RKO (cell line): ENCODE data around the gene FCN2.
"Not testable (repeated sequence)": the region's sequence is repeated elsewhere in the genome, so short reads cannot be mapped to it uniquely, and the experiment has no call there.

Experiments used
- DNase-seq: peaks from one replicate; pipeline ENCODE4 v3.0.0-alpha.2; 2016; ENCODE audit warnings: low spot score

Gene FCN2

DNA sequence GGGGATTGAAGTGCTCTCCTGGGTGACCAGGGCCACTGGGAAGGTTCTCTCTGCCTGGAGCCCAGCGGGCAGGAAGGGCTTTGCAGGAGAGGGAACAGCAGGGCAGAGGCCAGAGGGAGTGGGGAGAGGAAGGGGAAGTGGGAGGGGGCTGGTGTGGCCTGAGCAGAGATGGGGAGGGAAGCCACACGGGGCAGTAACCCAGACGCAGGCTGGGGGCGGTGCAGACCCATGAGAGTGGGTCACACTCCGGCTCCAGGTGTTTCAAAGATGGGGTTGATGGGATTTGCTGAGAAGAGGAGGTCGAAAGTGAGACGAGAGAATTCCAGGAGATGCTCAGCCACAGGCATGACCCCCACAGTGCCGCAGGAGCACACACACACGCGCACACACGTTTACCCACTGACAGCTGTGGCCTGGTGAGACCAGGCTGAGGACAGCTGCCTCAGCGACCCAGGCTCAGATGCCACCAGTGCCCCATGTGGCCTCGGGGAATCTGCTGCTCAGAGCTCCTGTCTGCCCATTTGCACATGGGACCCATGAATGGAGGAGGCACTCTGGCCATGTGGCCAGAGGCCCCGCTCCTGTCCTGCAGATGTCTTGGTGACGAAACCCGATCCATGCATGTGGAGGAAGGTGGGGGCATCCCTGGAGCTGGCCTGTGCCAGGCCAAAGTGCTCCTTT is 32.7 kb upstream of the FCN2 start:
- no peak for DNase-seq

DNA sequence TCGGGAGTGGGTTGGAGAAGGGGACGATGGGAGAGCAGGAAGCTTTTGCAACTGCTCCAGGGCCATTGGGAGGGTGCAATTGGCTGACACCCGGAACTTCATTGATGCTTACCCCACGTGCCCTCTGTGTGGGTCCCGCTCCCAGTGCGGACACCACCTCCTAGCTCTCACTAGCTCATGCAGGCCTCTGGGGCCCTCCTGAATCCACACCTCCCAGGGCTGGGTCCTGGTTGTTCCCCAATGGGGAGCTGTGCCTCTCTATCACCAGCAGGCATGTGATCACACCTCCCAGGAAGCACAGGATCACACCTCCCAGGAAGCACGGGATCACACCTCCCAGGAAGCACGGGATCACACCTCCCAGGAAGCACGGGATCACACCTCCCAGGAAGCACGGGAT is 32.1 kb upstream of the FCN2 start:
- DNase-seq: no peak

DNA sequence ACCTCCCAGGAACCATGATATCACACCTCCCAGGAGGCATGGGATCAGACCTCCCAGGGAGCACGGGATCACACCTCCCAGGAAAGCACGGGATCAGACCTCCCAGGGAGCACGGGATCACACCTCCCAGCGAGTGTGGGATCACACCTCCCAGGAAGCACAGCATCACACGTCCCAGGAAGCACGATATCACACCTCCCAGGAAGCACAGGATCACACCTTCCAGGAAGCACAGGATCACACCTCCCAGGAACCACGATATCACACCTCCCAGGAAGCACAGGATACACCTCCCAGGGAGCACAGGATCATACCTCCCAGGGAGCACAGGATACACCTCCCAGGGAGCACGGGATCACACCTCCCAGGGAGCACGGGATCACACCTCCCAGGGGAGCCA is 30.0 kb upstream of the FCN2 start:
- DNase-seq: no peak

DNA sequence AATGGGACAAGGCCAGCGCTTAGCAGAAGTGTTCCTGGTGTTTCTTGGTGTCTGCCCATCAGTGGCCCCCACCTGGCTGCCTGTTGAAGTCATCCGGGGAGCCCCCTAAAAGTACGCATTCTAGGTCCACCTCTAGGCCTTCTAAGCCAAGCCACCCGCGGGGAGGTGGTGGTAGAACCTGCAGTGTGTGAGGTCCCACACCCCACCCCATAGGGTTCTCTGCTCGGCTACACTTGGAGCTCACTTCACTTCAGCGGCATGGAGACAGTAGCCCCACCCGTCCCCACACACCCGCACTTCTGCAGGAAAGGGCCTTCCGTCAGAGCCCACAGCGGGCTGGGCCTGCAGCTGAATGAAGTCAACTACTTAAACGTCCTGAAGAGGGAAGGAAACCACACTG is 29.6 kb upstream of the FCN2 start:
- DNase-seq: no peak

DNA sequence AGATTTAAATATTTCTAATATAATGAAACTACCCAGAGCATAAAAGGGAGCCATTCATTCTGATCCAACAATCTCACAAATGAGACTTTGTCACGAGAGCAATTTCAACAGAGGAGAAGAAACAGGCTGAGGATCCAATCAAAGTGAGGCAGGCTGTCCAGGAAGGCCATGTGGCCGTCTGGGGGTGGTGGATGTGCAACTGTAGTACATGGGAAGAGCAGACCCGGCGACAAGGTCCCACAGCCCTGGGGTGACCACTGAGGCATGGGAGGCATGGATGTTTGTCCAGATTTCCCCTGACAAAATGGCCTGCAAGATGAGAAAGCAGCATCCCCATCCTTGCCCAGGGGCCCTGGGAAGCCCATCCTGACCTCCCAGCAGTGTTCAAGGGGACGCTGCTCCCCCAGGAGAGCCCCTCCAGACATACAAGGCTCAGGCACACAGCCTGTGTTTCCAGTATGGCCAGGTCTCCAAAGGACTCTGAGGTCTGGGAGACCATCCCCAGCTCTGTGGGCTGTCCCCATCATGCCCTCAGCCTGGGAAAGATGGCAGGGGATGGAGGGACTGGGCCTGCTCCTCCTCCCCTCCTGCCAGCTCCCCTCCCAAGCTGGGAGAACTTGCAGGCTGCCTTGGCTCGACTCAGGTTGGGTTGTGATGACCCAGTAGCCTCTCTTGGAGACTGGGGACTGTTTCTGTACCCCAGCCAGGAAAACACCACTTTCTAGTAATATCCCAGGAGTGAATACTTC is 27.5 kb upstream of the FCN2 start:
- DNase-seq: no peak

DNA sequence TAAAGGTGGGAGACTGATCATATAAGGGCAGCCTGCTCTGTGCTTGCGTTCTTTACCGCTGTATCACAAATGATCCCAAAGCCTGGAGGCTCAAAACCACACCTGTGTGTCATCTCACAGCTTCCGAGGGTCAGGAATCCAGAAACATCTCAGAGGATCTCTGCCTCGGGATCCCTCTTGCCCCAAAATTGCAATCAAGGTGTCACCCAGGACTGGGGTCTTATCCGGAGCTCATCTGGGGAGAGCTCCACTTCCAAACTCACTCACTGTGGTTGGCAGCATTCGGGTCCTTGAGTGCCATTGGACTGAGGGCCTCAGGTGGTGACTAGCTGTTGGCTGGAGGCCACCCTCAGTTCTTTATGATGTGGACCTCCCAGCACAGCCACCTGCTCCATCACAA is 26.7 kb upstream of the FCN2 start:
- DNase-seq: no peak

DNA sequence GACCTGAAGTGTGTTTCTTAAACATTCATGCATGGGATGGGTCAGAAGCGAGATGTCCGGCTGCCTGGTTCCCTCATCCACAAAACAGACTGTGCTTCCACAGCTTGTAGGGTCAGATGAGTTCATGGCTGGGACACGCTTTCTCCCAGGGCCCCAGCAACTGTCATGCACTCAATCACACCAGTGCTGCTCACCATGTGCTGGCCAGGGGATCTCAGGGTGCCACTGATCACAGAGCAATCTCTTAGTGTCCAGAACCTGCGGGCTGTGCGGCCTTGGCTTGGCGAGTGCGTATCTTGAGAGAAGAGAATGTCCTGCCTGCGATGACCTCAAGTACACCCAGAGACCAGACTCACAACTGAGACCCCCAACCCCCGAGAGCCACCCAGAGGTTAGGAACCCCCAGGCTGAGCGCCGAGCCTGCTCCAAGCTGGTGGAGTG is 26.0 kb upstream of the FCN2 start:
- DNase-seq: no peak

DNA sequence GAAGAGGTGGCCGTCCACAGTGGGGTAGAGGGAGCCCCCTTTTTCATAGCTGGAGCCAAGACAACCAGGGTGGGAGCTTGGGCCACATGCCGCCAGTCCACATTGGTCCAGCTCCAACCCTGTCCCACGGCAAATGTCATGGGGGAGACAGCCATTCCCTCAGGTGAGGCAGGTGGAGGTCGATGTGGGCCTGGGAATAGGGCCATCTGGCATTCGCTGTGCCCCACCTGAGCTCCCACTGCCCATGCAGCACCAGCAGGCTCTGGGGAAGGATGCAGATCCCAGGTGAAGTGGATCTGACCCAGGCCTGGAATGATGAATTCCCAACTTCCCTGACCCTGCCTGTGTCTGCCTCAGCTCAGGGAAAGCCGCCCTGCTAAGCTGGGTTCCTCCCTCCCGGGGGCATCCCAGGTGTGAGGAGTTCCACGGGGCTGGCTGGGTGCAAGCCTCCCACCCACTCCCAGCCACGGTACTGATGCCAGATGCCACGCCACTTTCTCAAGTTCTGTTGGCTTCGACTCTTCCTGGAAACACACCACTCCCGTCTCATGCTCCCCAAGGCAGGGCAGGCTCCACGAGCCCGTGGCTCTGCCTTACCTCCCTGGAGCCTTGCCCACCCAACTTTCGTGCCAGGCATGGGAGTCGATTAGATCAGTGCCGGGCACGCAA is 25.2 kb upstream of the FCN2 start:
- no peak for DNase-seq

DNA sequence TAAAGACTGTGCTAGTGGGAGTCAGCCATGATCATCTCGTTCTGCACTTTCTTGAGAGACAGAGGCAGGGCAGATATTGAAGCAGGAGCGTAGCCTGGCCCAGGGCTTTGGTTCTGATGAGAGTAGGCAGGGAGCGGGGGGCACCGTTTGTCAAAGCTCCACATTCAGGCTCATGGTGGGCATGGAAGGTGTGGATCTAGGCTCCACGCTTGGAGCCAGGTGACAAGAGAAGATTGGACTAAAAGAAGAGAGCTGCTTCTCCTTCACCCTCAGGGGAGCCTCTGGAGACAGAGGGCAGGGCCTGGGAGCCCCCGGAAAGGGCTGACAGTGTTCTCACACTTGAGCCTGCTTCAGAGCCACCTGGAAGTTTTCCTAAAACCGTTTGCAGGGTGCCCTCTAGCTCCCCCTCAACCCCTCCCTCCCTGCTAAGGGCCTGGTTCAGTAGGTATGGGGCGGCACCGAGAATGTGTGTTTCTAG is 24.7 kb upstream of the FCN2 start:
- no peak for DNase-seq

DNA sequence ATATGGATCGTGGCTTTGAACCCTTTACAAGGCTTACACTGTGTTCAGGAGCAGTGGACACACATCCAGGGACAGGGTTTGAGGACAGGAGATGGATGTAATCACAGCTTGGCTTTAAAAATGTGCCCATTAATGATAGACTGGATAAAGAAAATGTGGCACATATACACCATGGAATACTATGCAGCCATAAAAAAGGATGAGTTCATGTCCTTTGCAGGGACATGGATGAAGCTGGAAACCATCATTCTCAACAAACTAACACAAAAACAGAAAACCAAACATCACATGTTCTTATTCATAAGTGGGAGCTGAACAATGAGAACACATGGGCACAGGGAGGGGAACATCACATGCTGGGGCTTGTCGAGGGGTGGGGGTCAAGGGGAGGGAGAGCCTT is 23.2 kb upstream of the FCN2 start:
- DNase-seq: not testable (repeated sequence)

DNA sequence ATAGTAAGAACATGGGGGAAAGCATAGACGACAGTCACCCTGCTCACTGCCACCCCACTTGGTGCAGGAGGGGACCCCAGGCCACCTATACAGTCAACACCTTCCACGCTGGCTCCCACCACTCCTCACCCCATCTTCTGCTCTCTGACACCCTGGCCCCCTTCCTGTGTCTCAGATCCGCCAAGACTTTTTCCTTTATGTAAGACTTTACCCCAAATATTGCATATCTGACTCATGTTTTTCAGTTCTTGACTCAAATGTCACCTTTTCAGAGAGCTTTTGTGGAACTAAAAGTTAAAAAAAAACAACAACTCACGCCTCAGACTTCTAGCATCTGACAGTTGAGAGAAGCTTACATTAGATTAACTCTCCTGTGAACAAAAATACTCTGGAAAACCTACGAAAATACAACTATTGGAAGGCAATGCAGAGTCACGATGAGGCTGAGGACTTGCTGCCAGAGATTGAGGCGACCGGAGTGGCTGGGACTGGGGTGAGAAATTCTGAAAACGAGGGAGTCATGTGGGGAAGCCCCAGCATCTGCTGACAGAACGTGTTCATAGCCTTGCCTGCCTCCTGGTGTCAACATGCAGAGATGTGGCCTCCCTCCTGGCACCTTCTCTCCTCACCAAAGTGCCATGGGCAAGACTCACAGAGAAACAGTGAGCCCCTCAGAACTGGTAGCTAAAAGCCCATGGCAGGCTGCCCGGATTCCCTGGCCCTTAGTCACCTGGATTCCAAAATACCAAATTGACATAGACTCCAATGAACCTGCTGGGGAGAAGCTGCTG is 22.4 kb upstream of the FCN2 start:
- peak; percentile 20 for DNase-seq

DNA sequence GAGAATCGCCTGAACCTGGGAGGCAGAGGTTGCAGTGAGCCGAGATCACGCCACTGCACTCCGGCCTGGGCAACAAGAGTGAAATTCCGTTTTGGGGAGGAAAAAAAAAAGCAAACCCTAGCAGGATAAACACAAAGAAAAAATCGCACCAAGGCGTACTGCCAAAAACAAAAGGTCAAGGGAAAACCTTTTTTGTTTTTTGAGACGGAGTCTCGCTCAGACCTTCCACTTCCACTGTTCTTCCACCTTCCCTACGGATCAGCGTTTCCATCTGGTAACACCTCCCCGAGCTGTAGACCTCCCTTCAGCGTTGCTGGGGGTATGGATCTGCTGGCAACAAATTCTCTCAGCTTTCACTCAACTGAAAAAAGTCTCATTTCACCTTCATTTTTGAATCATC is 20.1 kb upstream of the FCN2 start:
- DNase-seq: no peak

DNA sequence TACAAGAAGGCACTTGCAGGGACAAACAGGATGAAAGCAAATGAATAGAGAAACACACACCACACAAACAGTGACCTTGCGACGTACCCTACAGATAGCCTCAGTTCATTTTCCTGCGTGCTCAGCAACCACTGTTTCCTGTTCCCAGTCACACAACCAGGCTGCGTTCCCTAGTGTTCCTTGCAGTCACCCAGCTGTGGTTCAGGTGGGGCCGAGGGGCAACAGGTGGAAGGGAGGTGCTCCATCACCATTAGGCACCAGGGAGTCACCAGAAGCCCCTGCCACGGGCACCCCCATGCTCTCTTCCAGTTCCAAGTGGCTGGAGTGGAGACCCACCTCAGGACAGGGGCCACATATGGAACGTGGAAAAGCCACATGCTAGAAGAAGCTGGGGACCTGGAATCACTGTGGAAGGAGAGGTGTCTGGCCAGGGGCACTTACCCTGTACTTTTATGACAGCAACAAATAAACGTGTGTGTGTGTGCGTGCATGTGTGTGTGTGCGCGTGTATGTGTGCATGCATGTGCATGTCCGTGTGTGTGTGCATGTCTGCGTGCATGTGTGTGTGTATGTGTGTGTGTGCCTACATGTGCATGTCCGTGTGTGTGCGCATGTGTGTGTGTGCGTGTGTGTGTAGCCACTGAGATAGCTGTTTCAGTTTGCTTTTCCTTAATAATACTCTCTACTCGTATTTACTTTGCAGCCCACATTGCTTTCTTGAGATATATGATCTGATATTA is 18.8 kb upstream of the FCN2 start:
- no peak for DNase-seq

DNA sequence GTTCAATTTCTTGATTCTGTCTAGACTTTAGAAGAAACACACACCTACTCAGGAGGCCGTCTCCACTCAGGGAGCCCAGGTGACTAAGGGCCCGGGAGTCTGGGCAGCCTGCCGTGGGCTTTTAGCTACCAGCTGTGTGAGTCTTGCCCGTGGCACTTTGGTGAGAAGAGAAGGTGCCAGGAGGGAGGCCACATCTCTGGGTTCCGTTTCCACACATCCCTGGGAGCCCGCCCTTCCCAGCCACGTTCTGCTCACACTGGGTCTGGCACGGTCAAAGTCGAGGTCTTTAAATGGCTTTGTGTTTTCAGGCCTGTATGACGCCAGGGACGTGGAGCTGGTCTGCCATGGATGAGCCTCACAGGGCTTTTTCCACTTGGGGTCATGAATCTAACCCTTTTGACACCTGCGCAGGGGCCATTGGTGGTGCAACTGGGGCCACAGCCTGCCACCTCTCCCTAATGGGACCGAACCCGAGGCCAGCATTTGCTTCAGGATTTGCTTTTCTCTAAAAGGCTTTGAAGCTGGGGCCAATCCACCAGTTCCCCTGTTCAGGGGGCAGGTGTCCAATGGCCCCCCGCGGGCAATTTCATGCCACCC is 17.2 kb upstream of the FCN2 start:
- no peak for DNase-seq

DNA sequence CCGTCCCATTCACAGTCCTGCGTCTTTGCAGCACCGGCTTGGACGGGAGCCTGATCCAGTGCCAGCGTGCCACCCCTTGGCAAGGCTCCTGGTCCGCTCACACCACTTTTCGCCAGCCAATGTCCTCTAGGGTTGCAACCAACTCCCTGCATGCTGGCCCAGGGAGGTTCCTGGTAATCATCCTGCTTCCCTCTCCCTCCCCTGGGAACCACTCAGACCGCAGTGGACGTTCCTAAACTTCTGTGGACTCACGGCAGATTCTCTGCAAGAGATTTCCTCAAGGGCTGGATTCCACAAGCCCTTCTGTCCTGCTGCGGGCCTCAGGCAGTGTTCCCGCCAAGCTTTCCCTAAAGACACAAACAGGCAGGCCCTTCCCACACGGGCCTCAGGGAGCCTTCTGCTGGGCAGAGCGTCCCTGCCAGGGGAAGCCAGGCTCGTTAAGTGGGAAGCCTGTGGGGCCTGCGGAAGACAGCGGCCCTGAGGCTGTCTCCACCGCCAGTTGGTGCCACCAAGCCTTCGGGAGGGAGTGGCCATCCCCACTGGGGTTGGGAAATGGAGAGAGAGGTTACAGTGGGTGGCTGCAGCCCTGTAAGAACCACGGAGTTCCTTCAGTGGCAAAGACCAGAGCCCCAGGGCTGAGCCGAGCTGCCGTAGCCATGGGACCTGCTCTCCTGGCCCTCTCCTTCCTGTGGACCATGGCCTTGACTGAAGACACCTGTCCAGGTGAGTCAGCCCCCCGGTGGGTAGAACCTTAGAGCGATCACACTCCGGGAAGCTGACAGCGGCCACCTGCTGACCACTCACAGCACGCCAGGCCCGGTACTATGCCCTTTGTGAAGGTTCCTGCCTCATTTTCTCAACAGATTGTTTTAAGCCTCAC is 16.4 kb upstream of the FCN2 start:
- DNase-seq: no peak

DNA sequence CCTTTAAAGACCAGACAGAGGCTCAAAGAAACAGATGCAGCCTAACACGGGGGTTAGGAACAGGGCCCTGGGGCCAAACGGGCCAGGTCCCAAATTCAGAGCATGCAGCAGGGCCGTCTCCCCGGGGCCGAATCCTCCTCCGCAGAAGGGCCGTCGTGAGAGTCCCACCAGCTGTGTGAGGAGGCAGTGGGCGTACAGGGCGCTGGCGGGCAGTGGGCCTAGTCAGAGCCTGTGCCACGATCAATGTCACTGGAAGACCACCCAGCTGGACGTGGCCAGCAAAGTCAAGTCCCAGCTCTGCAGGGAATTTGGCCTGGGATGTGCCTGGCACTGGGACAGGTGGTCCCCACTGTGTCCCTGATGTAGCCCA is 15.8 kb upstream of the FCN2 start:
- DNase-seq: no peak

DNA sequence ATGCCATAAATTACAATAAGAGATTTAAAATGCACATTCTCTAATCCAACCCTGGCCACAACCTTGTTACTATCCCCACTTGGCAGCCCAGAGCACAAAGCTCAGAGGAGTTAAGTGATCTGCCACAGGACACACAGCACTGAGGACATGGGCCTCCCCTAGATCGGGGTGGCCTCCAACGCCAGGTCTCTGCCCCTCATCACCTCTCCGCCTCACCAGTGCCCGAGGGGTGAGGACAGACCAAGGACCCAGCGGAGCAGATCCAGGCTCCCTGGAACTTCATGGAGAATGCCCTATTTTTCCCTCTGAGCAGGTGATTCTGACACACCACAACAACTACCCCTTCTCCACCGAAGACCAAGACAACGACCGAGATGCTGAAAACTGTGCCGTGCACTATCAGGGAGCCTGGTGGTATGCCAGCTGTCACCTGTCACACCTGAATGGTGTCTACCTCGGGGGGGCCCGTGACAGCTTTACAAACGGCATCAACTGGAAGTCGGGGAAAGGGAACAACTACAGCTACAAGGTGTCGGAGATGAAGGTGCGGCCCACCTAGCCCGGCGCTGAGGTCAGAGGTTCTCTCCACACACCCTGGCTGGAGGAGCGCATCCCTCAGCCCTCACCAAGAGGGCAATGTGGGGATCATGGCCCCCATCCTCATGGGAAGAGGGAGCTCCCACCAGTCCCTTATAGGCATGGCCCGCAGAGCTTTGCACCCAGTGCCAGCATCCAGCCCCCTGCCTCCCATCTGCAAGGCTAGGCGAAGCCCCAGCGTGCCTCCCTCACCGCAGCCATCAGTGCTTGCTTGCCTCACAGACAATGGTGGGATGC is 12.5 kb upstream of the FCN2 start:
- DNase-seq: no peak

DNA sequence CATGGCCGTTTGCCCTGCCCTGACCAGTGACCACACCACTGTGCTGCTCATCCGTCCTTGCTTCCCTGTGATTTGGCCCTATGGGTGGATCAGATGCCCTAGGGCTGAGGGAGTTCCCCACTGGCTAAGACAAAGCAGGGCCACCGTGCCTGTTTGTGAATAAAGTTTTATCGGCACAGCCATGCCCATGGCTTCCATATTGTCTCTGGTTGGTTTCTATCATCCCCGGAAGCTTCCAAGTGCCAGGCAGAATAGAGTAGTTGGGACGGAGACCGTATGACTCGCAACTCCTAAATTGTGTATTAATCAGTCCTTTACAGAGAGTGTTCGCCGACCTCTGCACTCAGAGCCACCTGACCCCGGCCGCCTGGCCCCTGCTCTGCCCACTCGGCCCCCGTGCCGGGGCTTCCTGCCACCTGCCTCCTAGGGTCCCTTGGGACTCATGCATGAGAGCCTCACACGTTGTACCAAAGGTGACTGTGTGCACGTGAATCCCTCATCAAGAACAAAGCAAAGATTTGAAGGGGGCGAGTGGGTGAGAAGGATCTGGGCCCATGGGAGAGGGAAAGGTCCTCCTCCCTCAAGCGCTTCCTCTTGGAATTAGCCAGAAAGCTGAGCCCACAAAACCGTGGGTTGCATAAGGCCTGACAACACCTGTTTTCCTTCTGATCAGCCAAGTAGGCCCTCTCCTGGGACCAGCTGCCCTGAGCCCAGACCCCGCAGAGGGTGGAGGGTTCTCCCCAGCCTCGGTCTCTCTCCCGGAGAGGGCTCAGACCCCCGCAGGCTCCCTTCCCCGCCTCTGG is 11.7 kb upstream of the FCN2 start:
- no peak for DNase-seq
